Fibroblast of skin of abdomen (primary cell): ENCODE results near the gene CRTC1.

Experiments used
- DNase-seq: peaks from one replicate; pipeline ENCODE4 v3.0.0-alpha.2; 2013

CRTC1 gene

GRCh38 chr19:18772620-18773587 is 89.4 kb downstream of the CRTC1 start:
- no peak for DNase-seq

GRCh38 chr19:18773682-18774081 is 90.2 kb downstream of the CRTC1 start:
- no peak for DNase-seq

- DNase-seq: no peak
These were observed 90.6 kb downstream of the CRTC1 start for GRCh38 chr19:18774107-18774506.

GRCh38 chr19:18774782-18775444 is 91.4 kb downstream of the CRTC1 start:
- no peak for DNase-seq

GRCh38 chr19:18775586-18776287 is 92.3 kb downstream of the CRTC1 start:
- peak; percentile 46 for DNase-seq

GRCh38 chr19:18776288-18776594 is 92.8 kb downstream of the CRTC1 start:
- DNase-seq: peak; percentile 63

GRCh38 chr19:18776736-18777135 is 93.3 kb downstream of the CRTC1 start:
- peak; percentile 22 for DNase-seq

GRCh38 chr19:18777301-18778075 is 94.0 kb downstream of the CRTC1 start:
- DNase-seq: no peak

- DNase-seq: no peak
These were observed 94.6 kb downstream of the CRTC1 start for GRCh38 chr19:18778076-18778389.

GRCh38 chr19:18778826-18779495 is 95.5 kb downstream of the CRTC1 start:
- no peak for DNase-seq

GRCh38 chr19:18780081-18780480 is 96.6 kb downstream of the CRTC1 start:
- DNase-seq: no peak

- no peak for DNase-seq
These were observed 97.2 kb downstream of the CRTC1 start for GRCh38 chr19:18780631-18781030.

GRCh38 chr19:18781047-18781600 is 97.6 kb downstream of the CRTC1 start:
- no peak for DNase-seq

GRCh38 chr19:18781885-18782527 is 98.5 kb downstream of the CRTC1 start:
- DNase-seq: no peak

- DNase-seq: no peak
These were observed 99.2 kb downstream of the CRTC1 start for GRCh38 chr19:18782559-18783225.

GRCh38 chr19:18783958-18784785 is 100.7 kb downstream of the CRTC1 start:
- DNase-seq: no peak

GRCh38 chr19:18784786-18785120 is 101.3 kb downstream of the CRTC1 start:
- no peak for DNase-seq

GRCh38 chr19:18785179-18786124 is 102.0 kb downstream of the CRTC1 start:
- DNase-seq: peak; percentile 48
